ENCODE data around the gene DCP2.

The DCP2 gene

GRCh38 chr5:113047733-113048652 lies 71.4 kb downstream of the DCP2 start:
- DNase-seq, result no peak

- DNase-seq, result no peak
Measured at GRCh38 chr5:113048931-113049330, 72.3 kb downstream of the DCP2 start.

- no peak for DNase-seq
Measured at GRCh38 chr5:113050721-113051382, 74.3 kb downstream of the DCP2 start.

- no peak for DNase-seq
Measured at GRCh38 chr5:113052041-113052795, 75.6 kb downstream of the DCP2 start.

GRCh38 chr5:113053511-113053995 lies 77.0 kb downstream of the DCP2 start:
- no peak for DNase-seq

- DNase-seq, result no peak
Measured at GRCh38 chr5:113054899-113055298, 78.3 kb downstream of the DCP2 start.

GRCh38 chr5:113056988-113057387 lies 80.4 kb downstream of the DCP2 start:
- no peak for DNase-seq

GRCh38 chr5:113057557-113057984 lies 81.0 kb downstream of the DCP2 start:
- DNase-seq, result no peak

GRCh38 chr5:113058269-113058668 lies 81.7 kb downstream of the DCP2 start:
- DNase-seq, result no peak

GRCh38 chr5:113058706-113059226 lies 82.2 kb downstream of the DCP2 start:
- DNase-seq, result no peak

GRCh38 chr5:113059232-113060040 lies 82.8 kb downstream of the DCP2 start:
- DNase-seq, result no peak

GRCh38 chr5:113060408-113061025 lies 83.9 kb downstream of the DCP2 start:
- DNase-seq, result no peak

GRCh38 chr5:113061846-113062780 lies 85.5 kb downstream of the DCP2 start:
- DNase-seq, result peak; percentile 5

GRCh38 chr5:113062869-113063508 lies 86.4 kb downstream of the DCP2 start:
- DNase-seq, result no peak

- no peak for DNase-seq
Measured at GRCh38 chr5:113063927-113064326, 87.3 kb downstream of the DCP2 start.

GRCh38 chr5:113064806-113065205 lies 88.2 kb downstream of the DCP2 start:
- DNase-seq, result no peak

- DNase-seq, result no peak
Measured at GRCh38 chr5:113065626-113066025, 89.0 kb downstream of the DCP2 start.

- no peak for DNase-seq
Measured at GRCh38 chr5:113067635-113068344, 91.2 kb downstream of the DCP2 start.

GRCh38 chr5:113068559-113068958 lies 92.0 kb downstream of the DCP2 start:
- DNase-seq, result no peak

Data from NCI-H1417 treated with DMSO at 0.1 percent for 48 hours (cell line).